Stimulated activated CD8-positive, alpha-beta memory T cell treated with anti-CD3 and anti-CD28 coated beads, Interleukin-12 subunit alpha, Interleukin-12 subunit beta, amount 100 ng/mL, for 4 hours (primary cell): ENCODE data around the gene ARL13B.
"Not testable (repeated sequence)": the region's sequence is repeated elsewhere in the genome, so short reads cannot be mapped to it uniquely, and the experiment has no call there.

Source experiments
- DNase-seq: peaks from one replicate; pipeline ENCODE4 v3.0.0-alpha.2; 2020; ENCODE audit warnings: low read depth

ARL13B gene

GRCh38 chr3:94001191-94001590 lies 21.2 kb downstream of the ARL13B start:
- no peak for DNase-seq

DNA sequence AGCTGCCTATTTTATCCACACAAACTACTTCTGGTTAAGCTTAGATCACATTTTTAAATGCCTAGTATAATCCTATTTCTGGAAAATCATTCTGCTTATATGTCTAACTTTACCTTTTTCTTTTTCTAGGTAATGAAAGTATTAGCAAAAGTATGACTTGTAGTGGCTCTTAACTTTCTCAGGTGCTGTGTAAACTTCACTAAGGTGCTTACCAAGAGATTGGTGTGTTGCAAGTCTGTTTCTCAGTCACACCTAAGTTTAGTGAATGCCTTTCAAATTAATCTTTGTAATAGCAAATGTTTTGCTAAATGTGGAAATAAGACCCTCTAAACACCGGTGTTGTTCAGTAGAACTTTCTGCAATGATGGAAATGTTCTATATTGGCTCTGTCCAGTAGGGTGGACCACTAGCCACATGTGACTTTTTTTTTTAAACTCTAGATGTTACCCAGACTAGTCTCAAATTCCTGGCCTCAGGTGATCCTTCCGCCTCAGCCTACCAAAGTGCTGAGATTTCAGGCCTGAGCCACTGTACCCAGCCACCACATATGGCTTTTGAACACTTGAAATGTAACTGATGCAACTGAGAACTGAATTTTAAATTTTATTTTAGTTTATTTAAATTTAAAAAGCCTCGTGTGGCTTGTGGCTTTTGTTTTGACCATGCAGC lies 22.0 kb downstream of the ARL13B start:
- DNase-seq: no peak

GRCh38 chr3:94004301-94004910 lies 24.5 kb downstream of the ARL13B start:
- DNase-seq: no peak

- DNase-seq: no peak
Measured at GRCh38 chr3:94008253-94008652, 28.3 kb downstream of the ARL13B start.

- no peak for DNase-seq
Measured at GRCh38 chr3:94009608-94010007, 29.7 kb downstream of the ARL13B start.

- DNase-seq: no peak
Measured at GRCh38 chr3:94011233-94011711, 31.3 kb downstream of the ARL13B start.

GRCh38 chr3:94012185-94012584 lies 32.2 kb downstream of the ARL13B start:
- DNase-seq: no peak

DNA sequence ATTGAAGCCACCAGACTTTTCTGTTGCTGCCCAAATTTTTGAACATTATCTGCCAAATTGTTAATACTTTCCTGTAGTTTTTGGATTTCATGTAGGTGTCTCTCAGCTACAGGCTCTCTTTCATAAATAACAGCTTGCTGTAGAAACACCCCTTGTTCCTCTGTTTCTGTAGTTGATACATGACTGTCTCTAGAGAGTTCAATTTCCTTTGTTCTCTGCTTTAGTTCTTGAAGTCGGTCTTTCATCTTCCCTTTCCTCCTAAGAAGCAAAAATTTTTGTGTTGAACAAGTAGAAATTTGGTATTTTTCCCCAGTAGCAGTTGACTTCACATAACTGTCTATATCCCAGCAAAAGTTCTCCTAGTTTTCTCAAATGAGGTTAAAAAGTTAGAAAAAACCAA lies 35.1 kb downstream of the ARL13B start:
- DNase-seq: no peak

DNA sequence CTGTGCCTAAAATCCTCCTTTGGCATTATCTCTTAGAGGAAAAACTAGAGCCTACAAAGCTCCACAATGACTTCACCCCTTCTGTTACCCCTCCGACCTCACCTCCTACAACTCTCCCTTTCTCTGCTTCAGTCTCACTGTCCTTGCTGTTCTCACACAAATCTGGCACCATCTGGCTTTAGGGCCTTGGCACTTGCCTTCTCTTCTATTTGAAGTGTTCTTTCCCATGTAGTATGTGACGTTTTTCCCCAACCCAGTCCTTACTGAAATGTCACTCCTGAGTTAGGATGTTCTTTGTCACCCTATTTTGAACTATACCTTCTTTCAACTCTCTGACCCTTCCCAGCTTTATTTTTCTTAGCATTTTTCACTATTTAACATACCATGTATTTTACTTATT lies 39.7 kb downstream of the ARL13B start:
- DNase-seq: no peak

DNA sequence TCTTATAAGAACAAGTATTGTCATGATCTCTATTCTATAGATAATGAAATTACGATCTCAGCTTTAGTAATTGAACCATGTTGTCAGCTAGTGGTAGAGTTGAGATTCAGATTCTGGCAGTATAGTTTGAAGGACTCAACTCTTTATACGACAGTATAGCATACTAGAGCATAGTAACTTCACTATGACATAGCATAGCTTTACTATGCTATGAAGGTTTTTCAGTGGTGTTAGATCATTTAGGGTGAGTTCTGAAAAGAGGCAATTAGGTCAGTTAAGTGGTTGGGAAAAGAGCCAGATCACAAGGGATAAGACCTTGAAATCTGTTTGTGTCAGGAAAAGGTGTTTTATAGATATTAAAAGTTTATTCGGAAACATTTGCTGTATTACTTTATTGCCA lies 40.3 kb downstream of the ARL13B start:
- no peak for DNase-seq

DNA sequence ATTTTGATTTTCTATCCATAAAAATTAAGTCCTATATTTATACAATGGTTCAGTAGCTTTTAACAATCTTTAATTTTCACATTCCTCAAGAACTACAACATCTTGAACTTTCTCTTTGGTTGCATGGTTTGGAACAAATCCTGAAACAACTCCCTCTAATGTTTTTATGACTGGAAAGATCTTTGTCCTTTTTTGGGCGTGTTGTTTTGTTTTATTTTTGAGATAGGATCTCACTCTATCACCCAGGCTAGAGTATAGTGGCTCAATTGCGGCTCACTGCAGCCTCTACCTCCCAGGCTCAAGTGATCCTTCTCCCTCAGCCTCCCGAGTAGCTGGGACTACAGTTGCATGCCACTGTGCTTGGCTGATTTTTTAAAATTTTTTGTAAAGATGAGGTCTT lies 44.4 kb downstream of the ARL13B start:
- no peak for DNase-seq

- DNase-seq: no peak
Measured at GRCh38 chr3:94026623-94027022, 46.7 kb downstream of the ARL13B start.

- no peak for DNase-seq
Measured at GRCh38 chr3:94028093-94028837, 48.3 kb downstream of the ARL13B start, which contains the start of gene STX19. Gene STX19 (minus strand): TSS chr3:94028597. CDS start chr3:94015269, 13,328 bp downstream.

GRCh38 chr3:94036909-94037507 lies 57.1 kb downstream of the ARL13B start:
- no peak for DNase-seq

DNA sequence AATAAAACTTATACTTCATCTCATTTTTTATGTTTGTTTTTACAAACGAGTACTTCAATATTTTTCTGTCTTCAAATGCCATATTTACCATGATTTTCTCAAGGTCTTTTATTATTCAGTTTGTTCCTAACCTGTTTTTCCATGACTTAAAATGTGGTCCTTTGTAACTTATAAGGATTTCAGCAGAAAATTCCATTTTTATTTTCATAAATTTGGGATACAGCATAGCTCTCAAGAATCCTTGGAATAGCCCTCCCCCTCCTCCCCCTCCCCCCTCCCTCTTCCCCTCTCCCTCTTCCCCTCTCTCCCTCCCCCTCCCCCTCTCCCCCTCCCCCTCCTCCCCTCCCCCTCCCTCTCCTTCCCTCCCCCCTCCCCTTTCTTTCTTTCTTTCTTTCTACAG lies 63.3 kb downstream of the ARL13B start:
- DNase-seq: no peak

- DNase-seq: not testable (repeated sequence)
Measured at GRCh38 chr3:94044100-94044936, 64.4 kb downstream of the ARL13B start.

- DNase-seq: no peak
Measured at GRCh38 chr3:94046533-94046932, 66.6 kb downstream of the ARL13B start.

DNA sequence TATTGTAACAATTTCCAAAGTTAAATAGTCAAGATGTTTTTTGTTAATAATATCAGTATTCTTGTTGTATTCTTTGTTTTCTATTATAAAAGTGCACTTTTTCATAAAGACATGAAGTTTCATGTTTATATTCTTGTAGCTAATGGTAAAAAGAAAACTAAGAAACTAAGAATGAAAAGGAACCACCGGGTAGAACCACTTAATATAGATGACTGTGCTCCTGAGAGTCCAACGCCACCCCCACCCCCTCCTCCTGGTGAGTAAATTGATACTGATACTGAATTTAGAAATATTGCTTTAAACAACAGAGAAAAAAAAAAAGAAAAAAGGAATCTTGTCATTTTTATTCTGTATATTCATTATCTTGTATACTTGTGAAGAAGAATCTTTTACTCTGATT lies 69.3 kb downstream of the ARL13B start:
- DNase-seq: no peak

GRCh38 chr3:94050546-94050945 lies 70.6 kb downstream of the ARL13B start:
- DNase-seq: no peak

DNA sequence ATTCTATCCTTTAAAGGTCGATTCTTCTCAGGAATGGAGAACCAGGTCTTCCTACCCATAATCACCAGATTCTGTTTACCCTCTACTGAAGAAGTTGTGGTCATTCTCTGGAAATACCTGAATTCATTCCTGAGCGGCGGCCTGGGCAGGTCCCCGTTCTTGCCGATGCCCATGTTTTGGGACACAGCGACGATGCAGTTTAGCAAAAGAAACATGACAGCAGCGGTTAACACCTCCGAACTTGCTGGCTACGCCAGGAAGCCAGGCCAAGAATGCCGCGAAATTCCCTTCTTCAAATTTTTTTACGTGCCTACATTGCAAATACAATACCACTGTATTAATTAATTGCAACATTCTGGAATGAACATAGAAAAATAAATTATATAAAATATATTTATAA lies 81.3 kb downstream of the ARL13B start:
- DNase-seq: no peak

GRCh38 chr3:94062513-94063404 lies 82.8 kb downstream of the ARL13B start, which contains the start of the genes DHFR2 and NSUN3:
Gene DHFR2 (minus strand): TSS chr3:94062916. CDS start chr3:94061511, 1,405 bp downstream.
Gene NSUN3 (plus strand): TSS chr3:94063061. CDS start chr3:94063127, 66 bp downstream.
- DNase-seq: peak; percentile 66
